Measurements from ENCODE around the gene C1QTNF9.

DNA sequence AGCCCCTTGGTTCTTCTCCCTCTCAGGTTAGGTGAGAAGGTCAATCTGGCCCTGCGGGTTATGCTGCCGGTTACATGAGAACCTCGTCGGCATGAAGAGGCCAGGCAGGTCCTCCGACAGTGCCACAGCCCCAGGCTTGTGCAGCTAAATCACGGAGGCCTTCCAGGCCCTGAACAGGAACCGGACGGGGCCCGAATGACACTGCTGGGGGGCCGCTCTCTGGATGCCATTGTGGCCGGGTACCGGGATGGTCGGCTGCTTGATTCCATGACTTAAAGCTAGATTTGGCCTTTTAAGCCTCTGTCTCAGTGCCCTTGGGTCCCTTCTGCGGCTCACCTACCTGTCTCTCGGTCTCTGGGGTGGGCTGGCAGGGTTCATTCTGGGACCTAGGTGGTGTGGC, 48.4 kb downstream of the C1QTNF9 start:
- TF ChIP-seq POLR2A (IDR thresholded peaks at IDR 0.05; ENCODE audit: low read length) (no peak), GATA1 (IDR thresholded peaks at IDR 0.05; ENCODE audit: low read depth, low read length) (no peak)
